ENCODE data around the gene PIGT. TPM values are rescaled to one million over a fixed set of nuclear protein-coding genes. Genes with fewer than 3 reads are reported as not detected.

PIGT gene
- total RNA-seq, 1 donor from 2014 or later = 142 TPM

DNA sequence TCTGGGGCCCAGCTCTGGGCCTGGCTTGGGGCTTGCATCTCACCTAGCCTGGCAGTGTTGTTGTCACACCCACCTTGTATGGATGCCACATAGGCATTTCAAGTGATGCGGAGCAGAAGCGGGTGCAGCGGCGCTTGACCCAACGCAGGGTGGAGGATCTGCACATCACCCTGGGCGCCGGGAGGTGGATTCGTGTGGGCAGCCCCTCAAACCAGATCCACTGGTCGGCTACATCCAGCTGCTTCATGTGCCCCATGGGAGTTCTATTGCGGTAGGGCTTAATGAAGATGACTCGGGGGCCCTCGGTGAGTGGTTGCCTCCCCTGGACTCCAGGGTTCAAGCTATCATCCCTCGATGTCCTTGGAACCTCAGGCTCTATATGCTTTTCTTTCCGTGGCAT, 41.0 kb upstream of the PIGT start:
- no peak for TF ChIP-seq CTCF (IDR thresholded peaks at IDR 0.05)
- DNase-seq (ENCODE audit: low spot score in 2 of 2) = no peak
- Histone ChIP-seq H3K27ac (peak overlapping the region; percentile 84 to 92), H3K27me3 (no peaks in the 10 kb centered on the region), H3K9me3 (no peaks in the 10 kb centered on the region), H3K4me1 (peaks cover 0 to 11% of the 10 kb centered on the region in 2 donors), H3K36me3 (no peaks in the 10 kb centered on the region), H3K4me3 (no peak overlapping the region)
- intact Hi-C loops (cut with DNase I) = loop anchor here (1.0 to 5.0 kb wide), 4 partner anchors 31 to 402 kb away; no protein-coding TSS in a partner anchor

- no peak for DNase-seq (ENCODE audit: low spot score in 2 of 2)
These were observed 38.7 kb upstream of the PIGT start for GRCh38 chr20:45377269-45377668.

GRCh38 chr20:45378191-45378590, 37.8 kb upstream of the PIGT start, which contains the start of gene TP53TG5:
Gene TP53TG5 (minus strand): TSS chr20:45378325. CDS start chr20:45378236, 89 bp downstream.
- no peak for DNase-seq (ENCODE audit: low spot score in 2 of 2)
- intact Hi-C loops (cut with DNase I) = no loop called here

More at GRCh38 chr20:45377269-45377668, 38.7 kb upstream of the PIGT start:
- H3K9me3 ChIP-seq = no peaks in the 10 kb centered on the region
- intact Hi-C loops (cut with DNase I) = no loop called here
- no peaks in the 10 kb centered on the region for H3K36me3 ChIP-seq
- no peak overlapping the region for H3K27ac ChIP-seq
- H3K4me3 ChIP-seq = no peak overlapping the region
- no peak for TF ChIP-seq CTCF (IDR thresholded peaks at IDR 0.05)
- peaks cover 0 to 11% of the 10 kb centered on the region in 2 donors for H3K4me1 ChIP-seq
- no peaks in the 10 kb centered on the region for H3K27me3 ChIP-seq

DNA sequence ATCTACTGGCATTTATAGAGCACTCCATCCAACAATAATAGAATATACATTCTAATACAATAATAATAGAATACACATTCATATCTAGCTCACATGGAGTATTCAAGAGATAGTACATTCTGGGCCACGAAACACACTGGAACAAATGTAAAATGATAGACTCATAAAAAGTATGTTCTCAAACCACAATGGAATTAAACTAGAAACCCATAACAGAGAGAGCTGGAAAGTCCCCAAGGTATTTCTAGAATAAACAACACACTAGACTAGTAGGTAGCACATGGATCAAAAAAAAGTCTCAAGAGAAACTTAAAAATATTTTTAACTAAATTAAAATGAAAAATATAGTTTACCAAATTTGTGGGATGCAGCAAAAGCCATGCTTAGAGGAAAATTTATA, 28.7 kb upstream of the PIGT start:
- DNase-seq (ENCODE audit: low spot score in 2 of 2) = no peak
- Histone ChIP-seq H3K4me1 (no peaks in the 10 kb centered on the region), H3K36me3 (no peaks in the 10 kb centered on the region), H3K4me3 (no peak overlapping the region), H3K27me3 (no peaks in the 10 kb centered on the region), H3K27ac (no peak overlapping the region), H3K9me3 (no peaks in the 10 kb centered on the region)
- no peak for TF ChIP-seq CTCF (IDR thresholded peaks at IDR 0.05)
- intact Hi-C loops (cut with DNase I) = no loop called here

More at GRCh38 chr20:45378191-45378590, 37.8 kb upstream of the PIGT start, which contains the start of gene TP53TG5:
- H3K4me1 ChIP-seq = peaks cover 0 to 7% of the 10 kb centered on the region in 2 donors
- no peak within 1 kb of the TSS for H3K27ac ChIP-seq
- no peaks in the 10 kb centered on the region for H3K9me3 ChIP-seq
- H3K4me3 ChIP-seq = no peak within 1 kb of the TSS
- no peak for TF ChIP-seq CTCF (IDR thresholded peaks at IDR 0.05)
- H3K36me3 ChIP-seq = no peaks in the 10 kb centered on the region
- H3K27me3 ChIP-seq = no peaks in the 10 kb centered on the region

DNA sequence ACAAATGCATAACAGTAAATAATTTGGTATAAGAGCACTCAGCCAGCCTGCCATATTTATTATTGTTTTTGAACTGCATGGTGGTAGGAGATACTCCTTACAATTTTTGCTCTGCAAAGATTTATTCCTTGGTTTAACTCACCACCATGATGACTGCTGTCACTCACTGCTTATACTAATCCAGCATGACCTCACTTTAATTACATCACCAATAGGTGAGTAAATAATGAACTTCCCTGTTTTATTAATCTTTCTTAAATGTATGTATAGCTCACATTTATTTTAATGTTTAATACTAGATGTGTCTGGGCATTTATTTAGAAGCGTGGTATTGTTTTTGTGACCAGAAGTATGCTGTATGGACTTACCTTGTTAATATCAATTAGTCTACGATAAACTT, 25.0 kb upstream of the PIGT start:
- H3K9me3 ChIP-seq = no peaks in the 10 kb centered on the region
- intact Hi-C loops (cut with DNase I) = no loop called here
- no peak for DNase-seq (ENCODE audit: low spot score in 2 of 2)
- H3K4me1 ChIP-seq = no peaks in the 10 kb centered on the region
- no peak overlapping the region for H3K27ac ChIP-seq
- no peaks in the 10 kb centered on the region for H3K27me3 ChIP-seq
- no peak for TF ChIP-seq CTCF (IDR thresholded peaks at IDR 0.05)
- H3K36me3 ChIP-seq = no peaks in the 10 kb centered on the region
- no peak overlapping the region for H3K4me3 ChIP-seq

- H3K27me3 ChIP-seq = no peaks in the 10 kb centered on the region
- intact Hi-C loops (cut with DNase I) = no loop called here
- no peak overlapping the region for H3K4me3 ChIP-seq
- no peaks in the 10 kb centered on the region for H3K36me3 ChIP-seq
- TF ChIP-seq CTCF (IDR thresholded peaks at IDR 0.05) = no peak
- no peaks in the 10 kb centered on the region for H3K4me1 ChIP-seq
- no peaks in the 10 kb centered on the region for H3K9me3 ChIP-seq
- H3K27ac ChIP-seq = no peak overlapping the region
- DNase-seq (ENCODE audit: low spot score in 2 of 2) = no peak
These were observed 24.4 kb upstream of the PIGT start for GRCh38 chr20:45391559-45391958.
